DMS153 (cell line): ENCODE data around the gene SSBP2.
"Not testable (repeated sequence)": the region's sequence is repeated elsewhere in the genome, so short reads cannot be mapped to it uniquely, and the experiment has no call there.

Experiments
- DNase-seq: peaks from one replicate; lab custom pipeline; 2025; lab: John Stamatoyannopoulos, UW

SSBP2 gene

DNA sequence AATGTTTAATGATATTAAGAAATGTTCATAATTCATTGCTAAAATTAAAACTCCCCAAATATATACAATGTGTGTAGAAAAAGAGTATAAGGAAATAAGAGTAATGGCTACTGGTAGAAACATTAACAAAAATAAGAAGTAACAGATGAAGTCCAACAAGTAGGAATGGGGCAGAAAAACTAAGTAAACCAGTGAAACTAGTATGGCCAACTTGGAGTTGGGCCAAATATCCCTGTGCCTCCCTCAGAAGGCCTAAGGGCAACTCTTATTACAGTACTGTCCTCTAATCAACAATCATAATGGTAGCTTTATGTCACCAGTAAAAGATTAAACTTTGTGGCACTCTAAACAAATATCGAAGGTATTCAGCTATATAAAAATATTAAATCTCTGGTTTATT lies 93.5 kb downstream of the SSBP2 start:
- DNase-seq: no peak

DNA sequence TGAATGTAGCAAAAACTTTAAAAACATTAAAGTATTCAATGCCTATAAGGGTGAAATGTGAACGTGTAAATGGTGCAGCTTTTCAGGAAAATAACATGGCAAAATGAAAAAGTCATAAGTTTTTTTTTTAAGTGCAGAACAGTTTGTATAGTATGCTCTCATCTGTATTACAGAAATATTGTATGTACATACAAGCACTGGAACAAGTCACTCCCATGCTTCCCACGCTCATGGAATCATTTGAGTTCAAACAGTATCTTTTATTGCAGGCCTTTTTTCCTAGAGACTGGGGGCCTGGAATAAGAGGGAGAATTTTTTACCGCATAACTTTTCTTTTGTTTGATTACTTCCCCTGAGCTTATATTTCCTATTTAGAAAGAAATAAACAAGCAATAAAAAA lies 94.1 kb downstream of the SSBP2 start:
- DNase-seq: no peak

DNA sequence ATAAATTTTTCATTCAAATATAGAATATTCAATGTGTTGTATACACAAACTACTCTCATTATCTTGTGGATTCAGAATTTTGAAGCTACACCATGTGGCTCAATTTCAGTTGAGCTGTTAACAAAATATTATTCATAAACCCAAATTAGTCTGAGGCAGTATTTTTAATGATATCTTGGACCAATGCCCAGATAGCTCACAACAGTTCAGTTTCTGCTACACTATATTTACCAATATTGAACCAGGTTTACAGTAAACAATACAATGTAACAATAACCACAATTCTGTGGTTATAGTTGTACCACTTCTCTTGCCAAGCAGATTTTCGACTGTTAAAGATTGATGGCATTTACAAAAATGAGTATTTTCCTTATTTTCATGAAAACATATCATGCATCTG lies 99.9 kb downstream of the SSBP2 start:
- DNase-seq: no peak

DNA sequence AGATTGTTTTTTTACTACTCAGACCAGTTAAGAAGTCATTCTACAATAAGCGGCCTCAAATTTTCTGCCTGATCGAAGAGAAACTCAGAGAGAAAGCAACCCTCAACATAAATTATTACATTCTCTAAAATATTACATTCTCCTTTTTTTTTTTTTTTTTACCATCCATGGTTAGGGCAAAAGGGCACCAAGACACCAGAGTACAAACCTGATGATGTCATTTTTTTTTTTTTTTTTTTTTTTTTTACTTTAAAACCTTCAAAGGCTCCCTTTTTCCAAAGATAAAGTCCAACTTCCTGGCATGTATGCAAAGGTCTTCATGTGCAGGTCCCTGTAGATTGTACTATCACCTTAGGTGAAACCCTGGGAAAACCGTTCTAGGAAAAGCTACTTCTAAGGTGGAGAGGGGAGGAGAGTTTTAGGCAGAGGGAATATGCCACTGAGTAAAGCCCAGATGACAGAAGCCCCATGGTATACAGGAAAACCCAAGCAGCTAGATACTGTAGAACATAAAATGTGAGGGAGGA lies 104.4 kb downstream of the SSBP2 start:
- DNase-seq: no peak

- DNase-seq: no peak
These were observed 108.7 kb downstream of the SSBP2 start for GRCh38 chr5:81642210-81642609.

- no peak for DNase-seq
These were observed 111.3 kb downstream of the SSBP2 start for GRCh38 chr5:81639556-81639955.

GRCh38 chr5:81638471-81638870 lies 112.4 kb downstream of the SSBP2 start:
- no peak for DNase-seq

GRCh38 chr5:81633891-81634290 lies 117.0 kb downstream of the SSBP2 start:
- no peak for DNase-seq

GRCh38 chr5:81633471-81633870 lies 117.4 kb downstream of the SSBP2 start:
- DNase-seq: no peak

GRCh38 chr5:81632679-81633078 lies 118.2 kb downstream of the SSBP2 start:
- DNase-seq: no peak

DNA sequence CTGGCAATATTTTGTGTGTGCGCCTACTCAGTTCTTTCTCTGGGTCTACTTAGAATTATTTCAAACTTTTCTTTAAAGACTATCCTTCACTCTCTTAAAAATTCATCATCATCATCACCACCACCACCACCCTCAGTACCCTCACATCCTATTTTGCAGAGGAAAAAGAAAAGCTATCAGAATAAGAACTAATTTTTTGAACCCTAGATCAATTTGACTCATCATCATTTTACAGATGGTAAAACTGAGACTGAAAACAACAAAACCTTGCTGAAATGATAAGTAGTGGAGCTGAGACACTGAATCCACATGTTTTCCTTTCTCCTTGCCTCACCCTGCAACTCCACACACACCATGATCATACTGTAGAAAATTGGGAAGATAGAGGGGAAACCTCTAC lies 119.3 kb downstream of the SSBP2 start:
- no peak for DNase-seq

GRCh38 chr5:81631124-81631523 lies 119.8 kb downstream of the SSBP2 start:
- DNase-seq: no peak

DNA sequence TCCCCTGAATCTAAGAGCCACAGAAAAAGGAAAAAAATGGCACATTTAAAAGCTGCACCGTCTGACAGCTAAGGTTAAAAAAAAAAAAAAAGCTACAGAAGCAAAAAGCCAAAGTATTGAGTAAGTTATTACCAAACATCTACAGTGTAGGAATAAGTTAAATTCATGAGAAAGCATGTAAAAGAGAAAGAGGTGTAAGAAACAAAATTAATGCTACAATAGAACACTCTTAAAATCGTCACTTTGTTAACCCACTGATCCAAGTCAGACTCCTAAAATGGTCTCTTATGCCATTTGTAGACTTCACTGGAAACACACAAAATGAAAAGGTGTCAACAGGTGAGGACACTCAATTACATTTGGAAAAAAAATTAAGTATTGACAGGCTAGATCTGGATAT lies 120.2 kb downstream of the SSBP2 start:
- DNase-seq: no peak

GRCh38 chr5:81629986-81630385 lies 120.9 kb downstream of the SSBP2 start:
- no peak for DNase-seq

DNA sequence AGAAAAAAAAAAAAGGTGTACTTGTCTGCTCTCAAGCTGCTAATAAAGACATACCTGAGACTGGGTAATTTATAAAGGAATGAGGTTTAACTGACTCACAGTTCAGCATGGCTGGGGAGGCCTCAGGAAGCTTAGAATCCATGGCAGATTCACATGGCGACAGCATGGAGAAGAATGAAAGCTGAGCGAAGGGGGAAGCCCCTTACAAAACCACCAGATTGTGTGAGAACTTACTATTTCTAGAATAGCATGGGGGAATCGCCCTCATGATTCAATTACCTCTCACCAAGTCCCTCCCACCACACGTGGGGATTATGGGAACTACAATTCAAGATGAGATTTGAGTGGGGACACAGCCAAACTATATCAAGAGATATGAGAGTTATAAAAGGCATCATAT lies 122.8 kb downstream of the SSBP2 start:
- not testable (repeated sequence) for DNase-seq

DNA sequence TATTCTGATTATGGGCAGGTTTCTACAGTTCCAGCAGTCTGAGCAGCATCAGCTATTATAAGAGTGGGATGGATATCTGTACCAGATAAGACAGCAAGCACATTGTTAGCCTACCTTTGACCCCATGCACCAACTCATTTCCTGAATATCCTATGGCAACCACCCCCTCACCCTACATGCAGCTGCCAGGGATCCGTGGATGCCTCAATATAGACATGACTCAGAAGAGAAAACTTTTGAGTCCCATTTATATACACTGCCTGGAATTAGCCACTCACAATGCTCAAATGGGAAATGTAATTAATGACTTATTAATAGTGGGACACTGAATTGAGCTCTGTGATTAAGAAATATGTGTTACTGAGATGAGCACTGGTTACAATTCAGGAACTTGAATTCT lies 124.4 kb downstream of the SSBP2 start:
- DNase-seq: no peak

GRCh38 chr5:81609810-81610375 lies 141.0 kb downstream of the SSBP2 start:
- DNase-seq: no peak

DNA sequence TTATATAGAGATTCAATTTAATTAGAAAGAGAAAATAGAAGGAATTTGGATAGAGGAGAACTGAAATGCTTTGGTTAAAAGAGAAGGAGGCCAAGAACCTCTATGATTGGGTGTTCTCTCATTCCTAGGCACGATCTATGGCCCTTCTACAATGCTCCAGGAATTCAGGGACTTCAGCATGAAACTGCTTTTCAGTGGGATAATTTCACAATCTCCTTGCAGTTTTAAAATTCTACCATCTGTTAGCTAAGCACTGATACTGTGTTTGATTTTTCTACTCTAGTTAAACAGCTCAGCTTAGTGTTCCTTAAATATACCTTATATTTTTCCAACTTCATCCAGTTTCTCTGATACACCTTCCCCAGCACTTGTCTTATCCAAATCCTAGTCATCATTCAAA lies 141.9 kb downstream of the SSBP2 start:
- DNase-seq: no peak

GRCh38 chr5:81607693-81608092 lies 143.2 kb downstream of the SSBP2 start:
- no peak for DNase-seq

DNA sequence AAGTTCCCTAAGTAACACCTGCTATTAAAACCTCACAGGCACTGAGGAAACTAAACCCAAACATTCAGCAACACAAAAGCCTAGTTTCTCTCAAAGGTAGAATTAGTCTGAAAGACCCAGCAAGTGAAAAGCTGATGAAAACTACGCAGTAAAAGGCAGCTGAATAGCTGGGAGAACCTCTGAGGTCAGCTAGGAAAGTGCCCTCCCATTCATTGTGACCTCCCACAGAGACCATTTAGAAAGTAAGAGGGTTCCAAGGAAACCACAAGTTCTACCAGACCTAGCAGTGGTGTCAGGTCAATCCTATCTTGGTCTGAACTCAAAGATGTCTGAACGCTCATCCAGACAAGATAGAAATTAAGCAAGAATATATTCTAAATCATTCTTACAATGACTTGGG lies 144.7 kb downstream of the SSBP2 start:
- DNase-seq: no peak

GRCh38 chr5:81605299-81605698 lies 145.6 kb downstream of the SSBP2 start:
- DNase-seq: no peak

GRCh38 chr5:81604193-81604592 lies 146.7 kb downstream of the SSBP2 start:
- DNase-seq: no peak

DNA sequence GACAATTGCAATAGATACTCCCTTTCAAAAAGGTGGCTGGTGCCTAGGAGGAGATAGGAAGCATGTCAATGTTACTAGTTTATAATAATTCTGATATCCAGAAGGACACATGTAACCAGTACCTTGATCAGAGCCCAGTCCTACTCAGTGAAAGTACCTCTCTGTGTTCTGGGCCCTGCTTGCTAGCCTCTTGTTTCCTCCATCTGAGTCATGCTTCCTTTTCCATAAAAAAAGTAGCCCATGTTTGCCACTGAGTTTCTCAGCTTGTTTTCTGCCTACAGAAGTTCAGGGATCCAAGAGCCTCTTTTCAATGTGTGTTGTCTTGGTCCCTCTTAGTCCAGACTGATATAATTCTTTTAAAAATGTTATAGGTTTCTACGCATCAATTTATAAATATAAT lies 149.0 kb downstream of the SSBP2 start:
- DNase-seq: no peak

- not testable (repeated sequence) for DNase-seq
These were observed 158.8 kb downstream of the SSBP2 start for GRCh38 chr5:81592085-81592484.
